HG02970 (cell line): ENCODE measurements around the gene CARMIL3.
A peak's percentile ranks its signal among the peaks of the same experiment; 100 is the strongest.
"Not testable (repeated sequence)": the region's sequence is repeated elsewhere in the genome, so short reads cannot be mapped to it uniquely, and the experiment has no call there.

Experiments
- ATAC-seq: cut with Tn5 transposase; IDR thresholded peaks from one replicate; pipeline ENCODE4 v1.9.1; 2021; ENCODE audit warnings: mild to moderate bottlenecking, moderate library complexity, moderate number of reproducible peaks; ENCODE audit not compliant: unreplicated experiment, low FRiP score

The CARMIL3 gene

DNA sequence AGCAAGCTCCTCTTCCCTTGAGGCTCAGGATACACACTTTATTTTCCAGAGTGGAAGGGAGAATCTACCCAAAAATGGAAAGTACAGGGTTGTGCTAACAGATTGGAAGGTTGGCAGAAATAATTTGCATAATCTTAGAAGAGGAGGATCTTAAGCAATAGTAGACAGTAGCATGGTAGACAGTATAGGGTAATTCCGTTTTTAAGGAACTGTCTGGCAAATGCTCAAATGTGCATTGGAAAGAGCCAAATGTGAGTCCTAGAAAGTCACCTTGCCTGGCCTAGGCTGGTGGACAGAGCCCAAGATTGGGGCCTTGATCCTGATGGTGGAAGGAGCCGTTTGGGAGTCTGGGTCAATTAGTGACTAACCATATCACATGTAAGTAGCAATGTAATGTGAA lies 13.1 kb upstream of the CARMIL3 start:
- ATAC-seq: no peak

GRCh38 chr14:24040692-24041091 lies 11.1 kb upstream of the CARMIL3 start:
- no peak for ATAC-seq

GRCh38 chr14:24042746-24043145 lies 9.1 kb upstream of the CARMIL3 start:
- no peak for ATAC-seq

- ATAC-seq: not testable (repeated sequence)
Measured at GRCh38 chr14:24049002-24049401, 2.8 kb upstream of the CARMIL3 start.

- ATAC-seq: not testable (repeated sequence)
Measured at GRCh38 chr14:24050753-24051152, 1.1 kb upstream of the CARMIL3 start.

GRCh38 chr14:24051176-24051788 lies 527 bp upstream of the CARMIL3 start:
- peak; percentile 9 for ATAC-seq

- no peak for ATAC-seq
Measured at GRCh38 chr14:24052656-24053547, 1.1 kb downstream of the CARMIL3 start.

GRCh38 chr14:24053548-24054323 lies 1.9 kb downstream of the CARMIL3 start:
- no peak for ATAC-seq

DNA sequence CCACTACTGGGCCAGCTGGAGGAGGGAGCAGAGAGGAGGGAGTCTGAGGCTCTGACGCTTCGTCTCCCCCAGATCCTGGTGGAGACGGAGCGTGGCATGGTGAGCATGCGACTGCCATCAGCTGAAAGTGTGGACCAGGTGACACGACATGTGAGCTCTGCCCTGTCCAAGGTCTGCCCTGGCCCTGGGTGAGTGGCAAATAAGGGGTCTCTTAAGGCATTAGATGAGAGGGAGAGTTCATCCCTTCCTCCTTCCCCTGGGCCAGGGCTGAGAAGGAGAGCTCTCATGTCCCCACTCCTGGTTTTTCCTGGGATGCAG lies 2.5 kb downstream of the CARMIL3 start:
- no peak for ATAC-seq

DNA sequence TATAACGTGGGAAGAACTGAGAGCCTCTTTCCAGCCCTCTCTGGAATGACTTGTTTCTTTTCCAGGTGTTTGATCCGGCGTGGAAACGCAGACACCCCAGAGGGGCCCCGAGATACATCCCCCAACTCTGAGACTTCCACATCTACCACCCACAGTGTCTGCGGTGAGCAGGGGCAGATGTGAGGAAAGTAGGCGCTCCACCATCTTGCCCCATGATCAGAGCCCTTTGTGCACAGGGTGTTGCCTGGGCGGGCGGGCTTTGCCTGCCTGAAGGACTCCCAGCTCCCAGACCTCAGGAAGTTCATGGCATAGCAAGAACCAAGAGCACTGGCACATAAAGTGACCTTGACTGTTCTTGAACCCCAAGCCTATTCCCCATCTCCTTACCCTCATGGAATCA lies 2.8 kb downstream of the CARMIL3 start:
- no peak for ATAC-seq

GRCh38 chr14:24055971-24056799 lies 4.4 kb downstream of the CARMIL3 start:
- no peak for ATAC-seq

DNA sequence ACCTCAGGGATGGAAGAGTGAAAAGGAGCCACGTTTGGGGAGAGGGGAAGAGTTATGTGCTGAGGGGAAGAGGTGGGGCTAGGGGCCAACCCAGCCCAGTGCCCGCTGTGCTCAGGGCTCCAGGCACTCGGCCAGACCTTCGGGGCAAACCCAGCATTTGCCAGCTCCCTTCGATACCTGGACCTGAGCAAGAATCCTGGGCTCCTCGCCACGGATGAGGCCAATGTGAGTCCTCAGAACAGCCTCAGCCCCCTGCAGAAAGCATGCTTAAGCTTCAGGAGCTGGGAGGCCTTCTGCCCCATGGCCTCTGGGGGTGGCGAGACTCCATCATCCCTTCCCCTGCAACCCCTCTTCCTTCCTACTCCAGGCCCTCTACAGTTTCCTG lies 5.0 kb downstream of the CARMIL3 start:
- ATAC-seq: no peak

DNA sequence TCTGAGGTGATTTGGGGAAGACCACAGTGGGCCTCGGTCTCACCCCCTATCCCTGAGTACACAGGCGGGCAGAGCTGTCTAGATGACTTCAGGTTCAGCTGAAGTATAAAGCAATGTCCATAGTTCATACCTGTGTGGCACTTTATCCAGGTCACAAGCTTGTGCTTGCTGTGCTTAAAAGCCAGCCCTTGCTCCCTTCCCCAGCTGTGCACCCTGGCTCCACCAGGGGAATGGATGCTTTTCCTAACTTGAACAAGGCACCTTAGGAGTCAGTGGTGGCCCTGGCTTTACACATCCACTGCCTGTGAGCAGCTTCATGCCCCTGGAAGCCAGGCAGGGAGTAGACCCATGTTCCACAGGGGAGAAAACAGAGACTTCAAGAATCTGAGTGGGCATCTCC lies 5.5 kb downstream of the CARMIL3 start:
- ATAC-seq: no peak

DNA sequence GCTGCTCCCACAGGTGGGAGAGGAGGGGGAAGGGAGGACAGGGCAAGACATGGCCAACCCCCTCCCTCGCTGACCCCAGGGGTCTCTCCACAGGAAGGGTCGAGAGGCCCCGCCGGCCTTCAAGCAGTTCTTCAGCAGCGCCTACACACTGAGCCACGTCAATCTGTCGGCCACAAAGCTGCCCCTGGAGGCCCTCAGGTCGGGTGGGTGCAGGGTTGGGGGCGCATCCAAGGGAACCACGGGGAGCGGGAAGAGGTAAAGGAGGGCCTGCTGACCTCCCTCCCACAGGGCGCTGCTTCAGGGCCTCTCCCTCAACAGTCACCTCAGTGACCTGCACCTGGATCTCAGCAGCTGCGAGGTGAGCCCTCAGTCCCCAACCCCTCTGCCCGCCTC lies 6.1 kb downstream of the CARMIL3 start:
- ATAC-seq: no peak

DNA sequence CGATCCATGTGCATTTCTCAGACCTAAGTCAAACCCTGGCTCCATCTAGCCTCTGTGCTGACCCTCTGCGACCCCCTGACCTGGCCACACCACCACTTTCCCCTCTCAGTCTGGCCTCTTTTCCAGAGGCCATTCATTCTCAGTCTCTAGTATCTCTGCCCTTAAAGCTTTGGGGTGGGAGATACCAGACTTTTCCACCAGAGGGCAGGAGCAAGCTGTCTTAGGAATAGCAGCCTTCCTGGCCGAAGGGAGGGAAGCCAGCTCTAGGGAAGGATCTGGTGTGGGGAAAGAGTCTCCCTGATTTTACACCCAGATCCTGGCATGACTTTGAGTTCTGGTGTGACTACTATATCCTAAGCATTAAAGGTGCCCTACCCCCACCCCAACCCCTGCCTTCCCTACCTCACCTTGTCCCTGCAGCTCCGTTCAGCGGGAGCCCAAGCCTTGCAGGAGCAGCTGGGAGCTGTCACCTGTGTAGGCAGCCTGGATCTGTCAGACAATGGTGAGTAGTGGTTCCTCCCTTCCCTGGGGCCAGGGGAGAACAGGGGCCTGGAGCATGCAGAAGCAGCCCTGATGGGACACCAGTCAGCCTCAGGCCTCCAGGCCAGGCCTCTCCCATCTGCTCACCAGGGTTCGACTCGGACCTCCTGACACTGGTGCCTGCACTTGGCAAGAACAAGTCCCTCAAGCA lies 6.6 kb downstream of the CARMIL3 start:
- ATAC-seq: no peak

DNA sequence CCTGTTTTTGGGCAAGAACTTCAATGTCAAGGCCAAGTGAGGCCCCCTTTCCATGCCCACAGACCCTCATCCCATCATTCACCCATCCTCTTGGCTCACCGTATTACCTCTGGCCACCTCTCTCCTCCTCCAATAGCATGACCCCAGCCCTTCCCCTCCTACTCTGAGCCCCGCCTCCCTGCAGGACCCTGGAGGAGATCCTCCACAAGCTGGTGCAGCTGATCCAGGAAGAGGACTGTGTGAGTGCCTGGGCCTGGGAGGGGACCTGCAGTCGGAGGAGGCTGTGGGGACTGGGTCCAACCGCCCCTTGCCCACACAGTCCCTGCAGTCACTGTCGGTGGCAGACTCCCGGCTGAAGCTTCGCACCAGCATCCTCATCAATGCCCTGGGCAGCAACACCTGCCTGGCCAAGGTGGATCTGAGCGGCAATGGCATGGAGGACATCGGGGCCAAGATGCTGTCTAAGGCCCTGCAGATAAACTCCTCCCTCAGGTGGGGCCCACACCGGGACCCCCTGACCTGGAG lies 7.2 kb downstream of the CARMIL3 start:
- no peak for ATAC-seq

GRCh38 chr14:24059841-24060388 lies 8.1 kb downstream of the CARMIL3 start:
- ATAC-seq: no peak

GRCh38 chr14:24060443-24060842 lies 8.6 kb downstream of the CARMIL3 start:
- no peak for ATAC-seq
